Cerebellar nuclear complex (tissue), 1 donor: ENCODE measurements around the gene ABRACL.
"Not testable (repeated sequence)": the region's sequence is repeated elsewhere in the genome, so short reads cannot be mapped to it uniquely, and the experiment has no call there.

Experiments
- DNase-seq, 2 experiments: peaks; one replicate each; lab custom pipeline; 2025; lab: John Stamatoyannopoulos, UW

The ABRACL gene

GRCh38 chr6:139011980-139012379 is 16.6 kb upstream of the ABRACL start:
- no peak for DNase-seq

GRCh38 chr6:139013185-139013800 is 15.3 kb upstream of the ABRACL start:
- no peak for DNase-seq

- no peak for DNase-seq
Observed at GRCh38 chr6:139014945-139015344, 13.6 kb upstream of the ABRACL start.

GRCh38 chr6:139016337-139017213 is 12.0 kb upstream of the ABRACL start:
- DNase-seq, result no peak

- DNase-seq, result no peak
Observed at GRCh38 chr6:139017227-139017626, 11.3 kb upstream of the ABRACL start.

GRCh38 chr6:139019722-139020121 is 8.8 kb upstream of the ABRACL start:
- DNase-seq, result no peak

- no peak for DNase-seq
Observed at GRCh38 chr6:139020689-139021088, 7.9 kb upstream of the ABRACL start.

GRCh38 chr6:139025416-139025815 is 3.1 kb upstream of the ABRACL start:
- DNase-seq, result not testable (repeated sequence)

GRCh38 chr6:139027620-139028182 is 844 bp upstream of the ABRACL start:
- no peak for DNase-seq

- DNase-seq, result no peak
Observed at GRCh38 chr6:139028215-139028657, 309 bp upstream of the ABRACL start.

- no peak for DNase-seq
Observed at GRCh38 chr6:139029470-139030227, 1.1 kb downstream of the ABRACL start.

- no peak for DNase-seq
Observed at GRCh38 chr6:139030228-139030963, 1.9 kb downstream of the ABRACL start.

GRCh38 chr6:139037490-139037889 is 8.9 kb downstream of the ABRACL start:
- DNase-seq, result no peak

GRCh38 chr6:139044250-139044649 is 15.7 kb downstream of the ABRACL start:
- no peak for DNase-seq

GRCh38 chr6:139047677-139048076 is 19.1 kb downstream of the ABRACL start:
- no peak for DNase-seq

- DNase-seq, result not testable (repeated sequence)
Observed at GRCh38 chr6:139048912-139049311, 20.4 kb downstream of the ABRACL start.

- not testable (repeated sequence) for DNase-seq
Observed at GRCh38 chr6:139050131-139050769, 21.7 kb downstream of the ABRACL start.

GRCh38 chr6:139050770-139051313 is 22.3 kb downstream of the ABRACL start:
- DNase-seq, result no peak

- no peak for DNase-seq
Observed at GRCh38 chr6:139051396-139052060, 23.0 kb downstream of the ABRACL start.

- no peak for DNase-seq
Observed at GRCh38 chr6:139053382-139053781, 24.8 kb downstream of the ABRACL start.
